Astrocyte (in vitro differentiated cells and primary cell): ENCODE measurements around the gene GUCY2F. TPM values are rescaled to one million over a fixed set of nuclear protein-coding genes. Genes with fewer than 3 reads are reported as not detected.

ENCODE experiments used
- DNase-seq: peaks from one replicate; pipeline ENCODE4 v3.0.0-alpha.2; 2010; ENCODE audit warnings: low read depth
- FAIRE-seq: peaks from 2 replicates; lab custom pipeline; 2011; peaks lifted over from hg19 to GRCh38; lab: Jason Lieb, UNC
- H2AFZ ChIP-seq: 2 replicates; pipeline ENCODE4 v1.6.0; 2012; ENCODE audit warnings: low read depth, low read length, inconsistent platforms
- H3K27ac ChIP-seq: 2 replicates; pipeline ENCODE4 v1.5.1; 2011; ENCODE audit warnings: low read depth, low read length, inconsistent platforms
- H3K27me3 ChIP-seq: 2 replicates; pipeline ENCODE4 v1.6.0; 2011; ENCODE audit warnings: low read length, inconsistent platforms; ENCODE audit not compliant: insufficient read depth
- H3K36me3 ChIP-seq: 2 replicates; pipeline ENCODE4 v1.5.1; 2011; ENCODE audit warnings: low read length, inconsistent platforms; ENCODE audit not compliant: insufficient read depth
- H3K4me1 ChIP-seq: 2 replicates; pipeline ENCODE4 v1.5.1; 2011; ENCODE audit warnings: low read length, inconsistent platforms; ENCODE audit not compliant: insufficient read depth
- H3K4me2 ChIP-seq: 2 replicates; pipeline ENCODE4 v1.6.0; 2012; ENCODE audit warnings: low read length, inconsistent platforms
- H3K4me3 ChIP-seq: 2 replicates; pipeline ENCODE4 v1.5.1; 2011; ENCODE audit warnings: low read depth, mild to moderate bottlenecking, low read length, inconsistent platforms; ENCODE audit not compliant: insufficient read depth
- H3K79me2 ChIP-seq: 2 replicates; pipeline ENCODE4 v1.6.0; 2012; ENCODE audit warnings: mild to moderate bottlenecking, low read length, inconsistent platforms; ENCODE audit not compliant: insufficient read depth
- H3K9ac ChIP-seq: 2 replicates; pipeline ENCODE4 v1.6.0; 2012; ENCODE audit warnings: mild to moderate bottlenecking, low read length, inconsistent platforms
- H3K9me3 ChIP-seq: 2 replicates; pipeline ENCODE4 v1.5.1; 2012; ENCODE audit warnings: low read depth, mild to moderate bottlenecking, low read length, inconsistent platforms; ENCODE audit not compliant: insufficient read depth
- H4K20me1 ChIP-seq: 2 replicates; pipeline ENCODE4 v1.6.0; 2012; ENCODE audit warnings: low read length, inconsistent platforms; ENCODE audit not compliant: insufficient read depth
- H3K27ac Mint-ChIP-seq: one replicate; pipeline ENCODE4 v1.8.0; 2021; ENCODE audit warnings: mild to moderate bottlenecking, mixed read lengths; ENCODE audit not compliant: unreplicated experiment
- H3K27me3 Mint-ChIP-seq: one replicate; pipeline ENCODE4 v1.8.0; 2021; ENCODE audit warnings: low read depth, mixed read lengths; ENCODE audit not compliant: unreplicated experiment
- H3K36me3 Mint-ChIP-seq: one replicate; pipeline ENCODE4 v1.8.0; 2021; ENCODE audit warnings: low read depth, mixed read lengths; ENCODE audit not compliant: unreplicated experiment
- H3K4me1 Mint-ChIP-seq: one replicate; pipeline ENCODE4 v1.8.0; 2021; ENCODE audit warnings: low read depth, mixed read lengths; ENCODE audit not compliant: unreplicated experiment
- H3K4me3 Mint-ChIP-seq: one replicate; pipeline ENCODE4 v1.8.0; 2021; ENCODE audit warnings: mild to moderate bottlenecking, moderate library complexity, mixed read lengths; ENCODE audit not compliant: unreplicated experiment
- H3K9me3 Mint-ChIP-seq: one replicate; pipeline ENCODE4 v1.8.0; 2021; ENCODE audit warnings: mild to moderate bottlenecking, mixed read lengths; ENCODE audit not compliant: unreplicated experiment
- CTCF ChIP-seq: IDR thresholded peaks from 2 replicates; pipeline ENCODE4 v1.5.1; 2011; ENCODE audit warnings: low read depth, mild to moderate bottlenecking, inconsistent platforms, low read length, moderate library complexity; ENCODE audit not compliant: insufficient read depth
- EZH2 ChIP-seq: IDR thresholded peaks from 2 replicates; pipeline ENCODE4 v1.6.1; 2012; ENCODE audit warnings: mild to moderate bottlenecking, low read length, inconsistent platforms; ENCODE audit not compliant: insufficient read depth
- total RNA-seq: library from RNA; stranded (reverse); gene quantifications from 2 replicates; pipeline ENCODE4 v1.2.1, GENCODE V29; 2021

GUCY2F gene
- total RNA-seq, 1 donor from 2014 or later = not detected

GRCh38 chrX:109398833-109399232 lies 83.1 kb downstream of the GUCY2F start:
- Histone ChIP-seq H3K27ac (no peak overlapping the region), H3K4me3 (no peak overlapping the region), H3K36me3 (no peaks in the 10 kb centered on the region), H4K20me1 (no peaks in the 10 kb centered on the region), H3K4me1 (no peaks in the 10 kb centered on the region), H3K9ac (no peak overlapping the region), H3K27me3 (no peaks in the 10 kb centered on the region), H3K4me2 (no peak overlapping the region), H3K9me3 (no peaks in the 10 kb centered on the region), H2AFZ (no peak overlapping the region), H3K79me2 (no peaks in the 10 kb centered on the region)
- FAIRE-seq (no peak), DNase-seq (no peak)
- Mint-ChIP-seq H3K4me3 (no peak overlapping the region), H3K9me3 (no peaks in the 10 kb centered on the region), H3K4me1 (peaks cover 4% of the 10 kb centered on the region), H3K27me3 (no peaks in the 10 kb centered on the region), H3K27ac (no peak overlapping the region), H3K36me3 (no peaks in the 10 kb centered on the region)
- no peak for TF ChIP-seq EZH2
- TF ChIP-seq CTCF = no peak

- no peak overlapping the region for H3K4me2 ChIP-seq
- H3K4me1 ChIP-seq = no peaks in the 10 kb centered on the region
- H3K36me3 ChIP-seq = no peaks in the 10 kb centered on the region
- Mint-ChIP-seq H3K4me3 (no peak overlapping the region), H3K4me1 (peaks cover 4% of the 10 kb centered on the region), H3K36me3 (no peaks in the 10 kb centered on the region), H3K27me3 (no peaks in the 10 kb centered on the region), H3K9me3 (no peaks in the 10 kb centered on the region), H3K27ac (no peak overlapping the region)
- DNase-seq = no peak
- no peak for FAIRE-seq
- no peak overlapping the region for H3K4me3 ChIP-seq
- no peaks in the 10 kb centered on the region for H3K27me3 ChIP-seq
- H3K27ac ChIP-seq = no peak overlapping the region
- no peak overlapping the region for H2AFZ ChIP-seq
- H4K20me1 ChIP-seq = no peaks in the 10 kb centered on the region
- TF ChIP-seq CTCF (no peak), EZH2 (no peak)
- no peaks in the 10 kb centered on the region for H3K9me3 ChIP-seq
- H3K9ac ChIP-seq = no peak overlapping the region
- H3K79me2 ChIP-seq = no peaks in the 10 kb centered on the region
These were observed 83.8 kb downstream of the GUCY2F start for GRCh38 chrX:109398061-109398460.

GRCh38 chrX:109393859-109394258 lies 88.0 kb downstream of the GUCY2F start:
- H3K36me3 Mint-ChIP-seq = no peaks in the 10 kb centered on the region
- FAIRE-seq (peak; percentile 68), DNase-seq (no peak)

More at GRCh38 chrX:109393859-109394258, 88.0 kb downstream of the GUCY2F start:
- TF ChIP-seq CTCF = no peak
- TF ChIP-seq EZH2 = no peak
- no peaks in the 10 kb centered on the region for H4K20me1 ChIP-seq
- no peaks in the 10 kb centered on the region for H3K27me3 Mint-ChIP-seq
- H3K4me2 ChIP-seq = no peak overlapping the region
- H2AFZ ChIP-seq = no peak overlapping the region
- no peaks in the 10 kb centered on the region for H3K36me3 ChIP-seq
- no peak overlapping the region for H3K9ac ChIP-seq
- H3K9me3 Mint-ChIP-seq = no peaks in the 10 kb centered on the region
- no peak overlapping the region for H3K27ac Mint-ChIP-seq
- no peak overlapping the region for H3K27ac ChIP-seq
- no peak overlapping the region for H3K4me3 ChIP-seq
- H3K4me3 Mint-ChIP-seq = no peak overlapping the region
- no peaks in the 10 kb centered on the region for H3K9me3 ChIP-seq
- no peaks in the 10 kb centered on the region for H3K27me3 ChIP-seq
- no peaks in the 10 kb centered on the region for H3K79me2 ChIP-seq
- H3K4me1 Mint-ChIP-seq = no peaks in the 10 kb centered on the region
- H3K4me1 ChIP-seq = no peaks in the 10 kb centered on the region
